HG02571 (cell line): ENCODE results near the gene CEP170B.
"Not testable (repeated sequence)": the region's sequence is repeated elsewhere in the genome, so short reads cannot be mapped to it uniquely, and the experiment has no call there.

Experiments
- ATAC-seq: cut with Tn5 transposase; IDR thresholded peaks from one replicate; pipeline ENCODE4 v1.9.1; 2021; ENCODE audit warnings: mild to moderate bottlenecking, moderate library complexity; ENCODE audit not compliant: unreplicated experiment

Gene CEP170B

GRCh38 chr14:104941508-104942365 lies 76.7 kb downstream of the CEP170B start:
- ATAC-seq: no peak

- ATAC-seq: no peak
Observed at GRCh38 chr14:104942586-104942985, 77.5 kb downstream of the CEP170B start.

GRCh38 chr14:104943216-104944015 lies 78.3 kb downstream of the CEP170B start:
- ATAC-seq: not testable (repeated sequence)

DNA sequence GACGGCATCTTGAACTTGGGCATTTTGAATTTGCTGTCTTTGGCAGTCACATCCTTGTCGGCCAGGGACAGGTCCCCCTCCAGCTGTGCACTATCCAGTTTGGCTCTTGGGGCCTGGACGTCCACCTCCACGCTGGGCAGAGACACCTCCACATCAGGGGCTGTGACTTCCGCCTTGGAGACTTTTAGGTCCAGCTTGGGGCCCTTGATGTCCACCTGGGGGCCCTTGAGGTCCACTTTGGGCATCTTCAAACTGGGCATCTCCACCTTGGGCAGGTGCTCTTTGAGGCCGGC lies 78.9 kb downstream of the CEP170B start:
- not testable (repeated sequence) for ATAC-seq

DNA sequence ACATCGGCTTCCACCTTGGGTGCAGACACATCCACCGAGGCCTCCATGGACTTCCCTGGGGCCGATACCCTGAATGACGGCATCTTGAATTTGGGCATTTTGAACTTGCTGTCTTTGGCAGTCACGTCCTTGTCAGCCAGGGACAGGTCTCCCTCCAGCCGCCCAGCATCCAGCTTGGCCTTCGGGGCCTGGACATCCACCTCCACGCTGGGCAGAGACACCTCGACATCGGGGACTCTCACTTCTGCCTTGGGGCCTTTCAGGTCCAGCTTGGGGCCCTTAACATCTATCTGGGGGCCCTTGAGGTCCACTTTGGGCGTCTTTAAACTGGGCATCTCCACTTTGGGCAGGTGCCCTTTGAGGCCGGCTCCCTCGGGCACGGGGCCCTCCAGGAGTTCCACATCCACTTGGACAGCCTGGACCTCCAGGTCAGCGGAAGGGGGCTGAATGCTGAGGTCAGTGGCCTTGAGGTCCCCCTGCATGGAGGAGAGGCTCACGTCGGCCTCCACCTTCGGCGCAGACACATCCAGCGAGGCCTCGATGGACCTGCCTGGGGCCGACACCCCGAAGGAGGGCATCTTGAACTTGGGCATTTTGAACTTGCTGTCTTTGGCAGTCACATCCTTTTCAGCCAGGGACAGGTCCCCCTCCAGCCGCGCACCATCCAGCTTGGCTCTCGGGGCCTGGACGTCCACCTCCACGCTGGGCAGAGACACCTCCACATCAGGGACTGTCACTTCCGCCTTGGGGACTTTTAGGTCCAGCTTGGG lies 79.6 kb downstream of the CEP170B start:
- ATAC-seq: not testable (repeated sequence)

GRCh38 chr14:104945266-104945665 lies 80.2 kb downstream of the CEP170B start:
- not testable (repeated sequence) for ATAC-seq
